ENCODE results near the gene CDH12.
"Not testable (repeated sequence)": the region's sequence is repeated elsewhere in the genome, so short reads cannot be mapped to it uniquely, and the experiment has no call there.

CDH12 gene

DNA sequence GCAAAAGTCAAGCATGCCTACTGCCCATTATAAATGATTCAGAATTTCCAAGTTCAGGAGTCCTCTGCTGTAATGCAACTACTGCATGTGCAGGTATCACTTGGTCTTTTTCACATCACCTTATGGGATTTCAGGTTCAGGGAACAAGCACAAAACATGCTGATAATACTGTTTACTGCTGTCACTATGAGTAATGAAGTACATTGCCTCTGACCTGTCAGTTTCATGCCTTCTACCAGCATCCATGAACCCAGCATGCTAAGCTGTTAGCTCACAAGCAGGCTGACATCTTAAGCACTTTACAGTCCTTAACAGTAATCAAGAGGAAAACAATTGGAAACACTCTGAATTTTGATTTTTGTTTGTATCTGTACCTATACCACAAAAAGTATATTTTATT, 743.8 kb downstream of the CDH12 start:
- no peak for DNase-seq

DNA sequence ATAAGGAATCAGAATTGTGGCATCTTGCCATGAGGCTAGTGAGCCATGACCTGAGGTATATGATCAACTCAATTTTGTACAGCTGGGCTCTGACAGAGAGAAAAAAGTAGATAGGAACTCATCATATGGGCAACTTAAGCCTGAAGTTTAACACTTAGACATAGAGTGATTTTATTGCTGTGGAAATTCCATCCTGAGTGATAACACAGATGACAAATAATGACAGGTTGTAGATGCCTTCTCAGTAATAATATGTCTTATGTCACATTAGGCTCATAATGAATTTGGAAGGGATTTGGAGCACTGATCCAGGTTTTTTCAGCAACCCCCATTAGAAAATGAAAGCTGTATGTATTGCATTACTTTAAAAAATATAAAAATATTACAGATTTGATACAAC, 744.6 kb downstream of the CDH12 start:
- DNase-seq, result no peak

DNA sequence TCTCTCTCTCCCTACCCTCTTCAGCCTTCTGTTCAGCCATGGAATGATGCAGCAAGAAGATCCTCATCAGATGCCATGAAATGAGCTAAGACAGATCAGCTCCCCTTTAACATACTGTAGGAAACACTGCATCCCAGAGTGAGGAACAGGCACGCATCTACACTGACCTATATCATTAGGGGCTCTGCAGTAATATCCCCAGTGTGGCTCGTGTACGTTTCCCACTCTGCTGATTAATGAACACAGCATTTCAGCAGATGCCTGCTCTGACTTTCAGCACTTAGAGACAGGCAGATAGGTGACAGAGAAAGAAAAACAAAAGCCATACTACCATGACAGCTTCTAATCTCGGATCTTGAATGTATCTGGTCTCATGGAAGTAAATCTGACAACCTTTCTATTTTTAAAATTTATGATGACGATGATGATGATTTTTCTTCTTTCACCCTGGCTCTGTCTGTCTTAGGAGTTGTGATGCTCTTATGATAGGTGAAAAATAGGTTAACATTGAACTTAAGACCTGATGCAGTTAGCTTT, 750.3 kb downstream of the CDH12 start:
- DNase-seq, result no peak

DNA sequence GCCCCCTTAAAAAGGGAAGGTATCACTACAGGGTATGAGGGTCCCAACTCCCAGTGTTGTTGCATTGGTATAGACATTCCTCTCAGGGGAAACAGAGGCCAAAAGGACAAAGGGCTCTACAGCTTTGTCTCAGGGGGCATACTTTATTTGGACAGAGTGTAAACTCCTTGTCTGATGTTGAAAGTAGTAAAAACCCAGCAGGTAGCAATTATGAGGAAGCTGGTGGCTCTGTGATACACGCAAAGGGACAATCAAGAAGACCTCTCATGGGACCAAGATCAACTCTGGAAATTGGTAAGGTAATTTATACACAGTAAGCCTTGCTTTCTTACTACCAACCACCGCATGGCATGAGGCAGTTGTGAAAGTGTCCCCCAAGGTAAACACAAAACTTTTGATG, 764.6 kb downstream of the CDH12 start:
- DNase-seq, result no peak

DNA sequence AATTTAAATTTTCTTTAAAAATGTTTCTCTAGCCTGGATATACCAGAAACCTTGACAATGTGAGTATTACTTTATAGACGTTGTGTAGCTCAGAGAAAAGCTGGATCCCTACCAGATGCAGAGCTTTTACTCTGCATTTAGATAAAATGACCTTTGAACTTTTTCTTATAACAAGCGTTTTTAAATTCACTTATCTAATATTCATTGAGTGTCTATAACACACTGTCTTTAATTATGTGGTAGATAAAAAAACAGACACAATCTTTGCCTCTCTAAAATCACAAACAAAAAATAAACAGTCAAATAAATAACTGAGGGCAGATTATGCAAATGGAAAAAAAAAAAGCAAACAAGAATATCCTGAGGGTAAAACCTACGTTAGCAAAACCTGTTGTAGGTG, 773.6 kb downstream of the CDH12 start:
- no peak for DNase-seq

DNA sequence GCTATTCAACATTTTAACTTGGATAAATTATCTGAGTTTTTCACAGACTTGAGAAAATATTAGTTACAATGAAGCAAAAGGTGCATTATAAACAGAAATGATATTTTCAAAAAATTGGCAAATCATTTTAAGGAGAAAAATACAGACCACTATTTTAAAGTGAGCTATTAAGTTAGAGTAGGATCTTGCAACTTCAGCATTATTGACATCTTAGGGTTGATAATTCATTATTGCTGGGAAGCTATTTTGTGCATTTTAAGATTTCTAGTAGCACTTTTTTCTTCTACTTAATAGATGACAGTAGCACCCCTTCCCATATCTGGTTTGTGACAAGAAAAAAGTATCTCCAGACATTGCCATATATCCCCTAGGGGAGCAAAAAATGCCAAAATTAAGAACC, 774.1 kb downstream of the CDH12 start:
- DNase-seq, result no peak

DNA sequence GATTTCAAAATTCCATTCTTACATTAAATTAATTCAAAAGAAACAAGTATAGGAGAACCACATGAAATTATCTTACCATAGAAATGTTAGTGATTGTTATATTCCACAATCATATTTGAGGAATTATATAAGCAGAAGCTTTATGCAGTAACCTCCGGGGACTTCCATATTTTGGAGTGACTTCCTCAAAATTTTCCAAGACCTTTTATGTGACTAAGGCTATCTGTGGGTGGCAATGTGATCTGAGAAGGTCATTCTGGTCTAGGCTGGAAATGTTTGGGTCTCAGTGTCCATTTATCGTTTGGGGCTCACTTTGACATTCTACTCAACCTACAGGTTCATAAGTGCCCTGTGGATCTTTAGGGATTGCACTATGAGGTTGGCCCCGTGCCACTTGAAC, 776.6 kb downstream of the CDH12 start:
- DNase-seq, result no peak

DNA sequence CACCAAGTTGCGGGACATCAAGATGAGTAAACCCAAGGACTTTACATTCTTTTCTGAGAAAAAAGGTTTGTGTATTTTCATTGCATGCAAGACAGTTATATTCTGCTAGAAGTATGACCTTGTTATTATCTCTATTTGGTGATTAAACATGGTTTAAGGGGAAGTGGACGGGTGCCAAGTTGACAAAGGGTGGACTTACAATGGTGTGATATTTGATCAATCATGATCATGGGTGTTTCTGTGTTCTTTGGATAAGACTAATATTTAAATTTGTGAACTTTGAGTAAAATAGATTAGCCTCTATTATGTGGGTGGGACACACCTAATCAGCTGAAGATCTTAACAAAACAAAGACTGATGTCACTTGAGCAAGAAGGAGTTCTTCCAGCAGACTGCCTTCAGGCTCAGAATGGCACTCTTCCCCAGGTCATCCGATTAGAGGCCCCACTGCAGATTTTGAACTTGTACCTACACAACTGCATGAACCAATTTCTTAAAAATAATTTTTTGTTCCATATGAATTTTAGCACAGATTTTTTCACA, 782.9 kb downstream of the CDH12 start:
- DNase-seq, result no peak

DNA sequence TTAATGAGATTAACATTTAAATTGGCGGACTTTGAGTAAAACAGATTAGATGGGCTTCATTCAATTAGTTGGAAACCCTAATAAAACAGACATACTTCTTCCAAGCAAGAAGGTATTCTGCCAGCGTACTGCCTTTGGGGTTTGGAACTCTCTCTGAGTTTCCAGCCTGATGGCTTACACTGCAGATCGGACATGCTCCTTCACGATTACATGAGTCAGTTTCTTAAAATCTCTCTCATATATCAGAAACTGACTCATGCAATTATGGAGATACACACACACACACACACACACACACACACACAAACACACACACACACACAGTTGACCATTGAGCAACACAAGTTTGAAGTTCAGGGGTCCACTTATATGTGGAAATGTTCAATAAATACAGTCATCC, 789.4 kb downstream of the CDH12 start:
- no peak for DNase-seq

DNA sequence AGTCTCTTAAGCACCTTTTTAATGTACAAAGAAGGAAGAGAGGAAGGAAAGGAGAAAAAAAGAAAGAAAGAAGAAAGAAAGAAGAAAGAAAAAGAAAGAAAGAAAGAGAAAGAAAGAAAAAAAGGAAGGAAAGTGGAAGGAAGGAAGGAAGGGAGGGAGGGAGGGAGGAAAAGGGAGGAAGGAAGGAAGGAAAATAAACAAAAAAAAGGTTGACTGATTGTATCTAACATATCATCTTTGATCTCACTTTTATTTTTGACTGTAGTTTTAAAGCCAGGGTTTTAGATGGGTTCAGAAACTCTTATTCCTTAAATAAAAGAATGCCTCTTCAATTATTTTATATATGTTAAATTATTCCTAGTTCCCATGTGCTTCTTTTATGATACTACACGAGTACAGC, 794.5 kb downstream of the CDH12 start:
- DNase-seq, result no peak

DNA sequence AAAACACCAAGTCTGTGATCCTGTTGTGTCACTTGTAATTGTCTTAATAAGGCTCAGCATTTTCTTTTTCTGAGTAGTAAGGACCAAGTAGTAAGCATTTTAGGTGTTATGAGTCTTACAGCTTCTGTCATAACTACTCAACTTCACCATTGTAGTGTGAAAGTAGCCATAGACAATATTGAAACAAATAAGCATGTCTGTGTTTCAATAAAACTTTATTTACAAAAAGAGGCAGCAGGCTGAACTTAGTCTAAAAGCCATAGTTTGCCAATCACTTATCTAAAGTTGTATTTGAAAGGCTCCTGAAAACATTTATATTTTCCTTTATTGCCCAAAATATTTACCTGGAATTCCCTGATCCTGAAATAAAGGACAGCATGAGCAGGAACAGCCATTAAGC, 796.1 kb downstream of the CDH12 start:
- DNase-seq, result no peak

DNA sequence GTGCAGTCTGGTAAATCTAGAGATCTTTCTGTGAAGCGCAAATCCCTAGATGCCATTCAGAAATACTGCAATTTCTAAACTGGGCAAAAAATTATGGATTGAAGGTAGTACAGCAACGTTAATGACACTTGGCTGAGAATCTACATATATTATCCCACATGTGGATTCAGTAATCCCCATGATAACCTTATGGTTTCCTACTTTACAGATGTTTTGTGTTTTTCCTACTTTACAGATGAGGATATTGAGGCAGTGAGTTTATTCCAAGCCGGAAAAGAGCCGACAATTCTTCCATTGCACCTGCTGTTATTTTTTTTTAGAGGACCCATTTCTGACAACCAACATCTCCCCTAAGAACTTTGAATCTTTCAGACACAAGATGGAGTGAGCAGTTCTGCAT, 796.5 kb downstream of the CDH12 start:
- no peak for DNase-seq

DNA sequence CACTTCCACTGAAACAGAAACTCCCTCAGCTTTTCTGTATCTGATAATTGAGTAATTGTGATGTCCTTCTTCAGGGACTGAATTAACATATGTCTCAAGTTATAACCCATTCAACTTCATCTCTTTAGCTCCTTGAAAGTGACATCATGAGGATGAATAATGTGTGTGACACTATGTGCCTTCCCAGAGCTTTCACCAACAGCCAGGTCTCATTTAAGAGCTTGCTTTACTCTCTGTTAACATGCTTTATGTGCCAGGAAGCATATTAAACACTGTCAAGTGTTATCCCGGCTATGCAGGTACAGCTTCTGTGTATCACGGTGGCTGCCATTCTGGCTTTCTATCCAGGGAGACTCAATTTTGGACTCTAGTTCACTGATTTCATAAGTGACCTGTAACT, 799.9 kb downstream of the CDH12 start:
- DNase-seq, result no peak

DNA sequence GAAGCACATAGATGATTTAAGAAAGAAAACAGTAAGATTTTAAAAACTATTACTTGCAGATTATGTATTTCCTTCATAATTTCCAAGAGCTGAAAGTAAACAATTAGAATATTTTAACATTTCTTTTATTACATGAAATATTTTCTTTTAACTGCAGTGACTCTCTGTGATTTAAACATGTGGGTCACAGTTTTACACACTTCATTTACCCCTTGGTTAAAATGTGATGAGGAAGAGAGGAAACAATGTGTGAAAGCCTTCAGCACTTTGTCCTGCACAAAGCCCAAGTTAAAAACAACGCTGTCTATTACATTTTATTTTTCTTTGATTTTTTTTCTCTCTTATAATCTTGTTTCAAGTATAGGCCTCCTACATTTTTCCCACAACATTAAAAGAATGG, 801.3 kb downstream of the CDH12 start:
- no peak for DNase-seq

DNA sequence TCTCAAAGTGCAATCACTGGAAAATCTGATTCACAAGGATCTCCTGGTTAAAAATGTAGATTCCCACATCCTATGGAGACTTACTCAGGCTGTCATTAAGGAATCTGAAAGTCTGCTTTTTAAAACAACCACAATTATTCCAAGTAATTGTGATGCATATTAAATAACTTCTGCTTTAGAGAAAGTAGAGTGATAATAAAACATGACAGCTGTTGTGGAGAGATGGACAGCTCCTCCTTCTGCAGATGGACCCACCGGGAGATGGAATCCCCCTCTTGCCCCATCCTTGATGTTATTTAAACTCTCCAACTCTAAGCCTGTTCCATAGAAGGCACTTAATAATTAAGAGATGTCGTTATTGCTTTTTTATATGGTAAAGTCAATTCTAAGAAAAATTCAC, 802.2 kb downstream of the CDH12 start:
- no peak for DNase-seq

DNA sequence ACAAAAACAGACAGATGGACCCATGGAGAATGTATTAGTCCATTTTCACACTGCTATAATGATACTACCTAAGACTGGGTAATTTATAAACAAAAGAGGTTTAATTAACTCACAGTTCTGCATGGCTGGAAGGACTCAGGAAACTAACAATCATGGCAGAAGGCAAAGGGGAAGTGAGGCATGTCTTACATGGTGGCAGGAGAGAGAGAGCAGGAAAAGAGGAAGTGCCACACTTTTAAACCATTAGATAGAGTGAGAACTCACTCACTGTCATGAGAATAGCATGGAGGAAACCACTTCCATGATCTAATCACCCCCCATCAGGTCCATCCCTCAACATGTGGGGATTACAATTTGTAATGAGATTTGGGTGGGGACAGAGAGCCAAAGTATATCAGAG, 808.9 kb downstream of the CDH12 start:
- DNase-seq, result no peak

DNA sequence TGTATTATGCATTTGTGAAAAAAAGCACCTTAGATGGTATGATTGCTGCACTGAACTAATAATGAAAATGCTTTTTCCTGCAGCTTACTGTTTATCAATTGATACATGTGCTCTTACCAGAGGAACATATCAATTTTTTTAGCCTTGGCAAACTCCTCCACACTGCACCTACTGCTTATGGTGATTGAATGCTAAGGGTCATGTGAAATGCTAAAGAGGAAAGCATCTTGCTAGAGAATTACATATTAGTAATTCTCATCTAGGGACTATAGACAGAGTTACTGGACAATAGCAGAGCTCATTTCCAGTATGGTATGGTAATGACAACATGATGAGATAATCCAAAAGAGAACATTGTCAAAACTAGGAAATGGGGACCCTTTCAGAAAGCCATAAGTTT, 817.1 kb downstream of the CDH12 start:
- no peak for DNase-seq

DNA sequence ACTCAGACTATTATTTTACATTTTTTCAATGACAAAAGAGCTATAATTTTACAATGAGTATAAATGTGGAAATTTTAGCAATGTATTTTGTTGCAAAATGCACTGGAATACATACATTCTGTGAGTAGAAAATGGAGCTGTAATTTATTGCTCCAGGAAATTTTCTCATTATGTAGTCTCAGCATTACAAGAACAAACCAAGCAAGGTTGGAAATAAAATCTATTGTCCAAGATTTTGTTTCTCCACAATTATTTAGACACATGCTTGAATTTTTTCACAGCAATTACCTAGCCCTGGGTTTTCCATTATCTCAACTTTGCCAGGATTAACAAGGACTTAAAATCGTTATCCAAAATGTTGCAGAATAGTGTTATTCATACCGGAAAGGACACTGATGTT, 820.1 kb downstream of the CDH12 start:
- no peak for DNase-seq

DNA sequence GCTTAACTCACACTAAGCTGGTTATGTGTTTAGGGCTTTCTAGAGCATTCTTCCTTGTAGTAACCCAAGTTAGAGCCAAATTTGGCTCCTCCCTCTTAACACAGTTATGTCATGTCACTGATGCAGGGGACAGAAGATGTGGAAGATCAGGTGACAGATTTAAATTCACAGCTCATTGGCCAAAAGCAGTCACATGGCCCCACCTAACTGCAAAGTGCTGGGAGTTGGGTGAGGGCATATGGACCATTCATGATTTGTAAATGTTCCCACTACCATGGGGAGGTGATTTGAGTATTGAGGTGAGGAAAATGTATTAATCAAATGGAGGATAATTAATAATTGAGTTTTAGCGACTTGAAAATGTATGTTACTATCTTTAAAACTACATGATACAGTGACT, 829.4 kb downstream of the CDH12 start:
- no peak for DNase-seq

DNA sequence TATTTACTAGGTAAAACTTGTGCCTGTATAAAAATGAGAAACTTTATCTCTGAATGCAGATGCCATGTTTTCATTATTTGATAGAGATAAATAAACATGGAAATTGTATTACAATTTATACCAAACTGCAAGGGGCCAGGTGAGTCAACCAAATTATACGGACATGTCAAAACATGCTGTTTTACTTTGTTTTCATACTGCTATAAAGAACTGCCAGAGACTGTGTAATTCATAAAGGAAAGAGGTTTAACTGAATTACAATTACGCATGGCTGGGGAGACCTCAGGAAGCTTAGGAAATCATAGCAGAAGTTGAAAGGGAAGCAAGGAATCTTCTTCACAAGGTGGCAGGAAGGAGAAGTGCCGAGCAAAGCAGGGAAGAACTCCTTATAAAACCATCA, 840.3 kb downstream of the CDH12 start:
- DNase-seq, result not testable (repeated sequence)

DNA sequence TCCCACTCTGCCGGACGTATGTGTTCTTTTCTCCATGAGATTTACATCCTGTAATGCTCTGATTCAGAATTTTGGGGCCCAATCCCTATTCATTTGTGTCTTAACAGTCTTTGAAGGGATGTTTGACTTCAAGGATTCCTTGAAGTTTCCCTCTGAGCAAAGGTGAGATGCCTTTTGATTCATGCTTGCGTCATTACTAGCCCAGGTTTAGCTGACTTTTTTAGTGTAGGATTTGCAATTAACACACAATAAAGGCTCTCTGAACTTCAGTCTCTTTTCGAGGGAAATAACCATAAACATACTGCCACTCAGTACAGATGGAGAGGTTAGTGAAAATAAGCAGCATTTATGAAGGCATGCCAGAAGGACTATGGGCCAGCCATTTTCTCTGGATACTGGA, 842.3 kb downstream of the CDH12 start:
- DNase-seq, result not testable (repeated sequence)

DNA sequence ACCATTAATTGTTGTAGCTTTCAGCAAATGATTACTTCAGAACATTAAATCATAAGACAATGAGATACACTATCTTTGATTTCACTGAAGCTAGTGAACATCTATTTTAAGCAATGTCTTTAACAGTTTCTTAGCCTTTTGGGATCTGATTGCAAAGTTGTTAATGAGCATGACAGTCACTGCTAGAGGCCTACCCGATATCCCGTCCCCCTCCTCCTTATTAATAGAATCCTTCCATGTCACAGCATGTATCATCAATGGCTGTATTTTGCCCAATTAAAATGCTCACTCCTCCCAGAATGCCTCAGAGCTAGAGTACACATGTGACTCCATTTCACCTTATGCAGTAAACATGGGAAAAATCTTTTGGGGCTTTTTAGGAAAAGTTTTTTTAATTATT, 852.0 kb downstream of the CDH12 start:
- not testable (repeated sequence) for DNase-seq

DNA sequence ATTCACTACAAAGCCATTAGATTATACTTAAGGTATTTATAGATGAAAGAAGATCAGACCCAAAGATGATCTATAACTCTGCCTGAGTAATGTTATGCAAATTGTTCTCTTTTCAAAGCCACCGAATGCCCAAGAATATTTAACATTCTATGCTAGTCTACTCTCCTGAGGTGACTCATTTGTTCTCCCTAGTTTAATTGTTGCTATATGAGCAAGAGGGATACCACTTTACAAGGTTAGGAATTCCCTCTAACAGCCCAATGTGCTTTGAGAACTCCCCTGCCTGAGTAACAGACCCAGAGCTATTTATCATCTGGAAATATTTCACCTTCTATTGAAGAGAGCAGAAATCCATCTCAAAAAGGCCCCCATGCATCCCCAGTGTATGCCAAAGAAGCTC, 867.3 kb downstream of the CDH12 start:
- DNase-seq, result not testable (repeated sequence)

DNA sequence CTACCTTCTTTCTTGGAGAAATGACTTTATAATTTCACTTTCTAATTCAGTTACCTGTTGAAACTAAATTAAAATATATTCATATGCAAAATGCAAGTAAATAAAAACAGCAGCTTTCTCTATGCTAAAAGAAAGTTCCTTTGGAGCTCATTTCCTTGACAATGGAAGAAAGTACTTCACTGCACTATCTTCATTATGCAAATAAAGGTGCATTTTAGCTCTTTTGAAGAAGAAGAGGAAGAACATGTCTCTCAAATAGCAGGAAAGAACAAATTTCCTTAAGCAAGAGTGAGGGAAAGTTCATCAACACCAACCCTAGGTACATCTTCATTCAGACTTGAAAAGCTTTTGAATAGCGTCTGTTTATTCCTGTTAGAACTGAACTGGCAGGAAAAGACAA, 901.6 kb downstream of the CDH12 start:
- not testable (repeated sequence) for DNase-seq

DNA sequence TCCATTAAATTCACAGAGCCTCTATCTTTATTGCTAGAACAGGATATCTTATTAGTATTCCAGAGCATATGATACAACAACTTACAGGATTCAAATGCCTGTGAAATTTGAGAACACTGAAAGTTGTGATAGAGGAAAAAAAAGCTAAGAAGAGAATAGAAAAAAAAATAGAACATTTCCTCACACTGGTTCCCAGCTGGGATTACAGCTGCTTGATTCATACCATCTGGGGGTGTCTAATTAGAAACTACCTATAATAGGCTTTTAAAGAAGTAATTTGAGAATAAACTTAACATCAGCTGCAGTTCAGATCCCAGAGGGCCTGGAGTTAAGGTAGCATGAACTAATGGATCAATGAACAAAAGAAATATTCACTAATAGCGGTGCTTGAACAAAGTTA, 922.0 kb downstream of the CDH12 start:
- DNase-seq, result no peak

All from CD4-positive, alpha-beta T cell treated with Interleukin-4 for 4 hours (primary cell).